Activated B cell treated with CpG ODN at 0.5 μM for 24 hours (primary cell): ENCODE data around the gene BCHE. TPM values are rescaled to one million over a fixed set of nuclear protein-coding genes. Genes with fewer than 3 reads are reported as not detected.

Source experiments
- ATAC-seq: fragments of 200-7000 bp; cut with Tn5 transposase; one replicate; pipeline ENCODE4 v1.10.0; 2021; ENCODE audit warnings: low read depth, mild to moderate bottlenecking, moderate library complexity
- CTCF ChIA-PET: fragments of 350-600 bp; sonication (Branson Sonifier 250); formaldehyde crosslinking; loops from one replicate; lab custom pipeline; 2021; ENCODE audit warnings: antibody characterized with exemption; lab: Charles Lee
- POLR2A ChIA-PET: fragments of 350-600 bp; sonication (Branson Sonifier 250); formaldehyde crosslinking; loops from one replicate; lab custom pipeline; 2021; ENCODE audit warnings: antibody characterized with exemption; lab: Charles Lee
- DNase-seq: peaks from one replicate; pipeline ENCODE4 v3.0.0; 2022
- H3K27ac Mint-ChIP-seq: one replicate; pipeline ENCODE4 v1.8.0; 2020; ENCODE audit warnings: mixed read lengths
- H3K27me3 Mint-ChIP-seq: one replicate; pipeline ENCODE4 v1.8.0; 2021; ENCODE audit warnings: mixed read lengths
- H3K36me3 Mint-ChIP-seq: one replicate; pipeline ENCODE4 v1.8.0; 2021; ENCODE audit warnings: low read depth, mixed read lengths
- H3K4me1 Mint-ChIP-seq: one replicate; pipeline ENCODE4 v1.8.0; 2021; ENCODE audit warnings: mixed read lengths
- H3K4me3 Mint-ChIP-seq: one replicate; pipeline ENCODE4 v1.8.0; 2020; ENCODE audit warnings: mild to moderate bottlenecking, mixed read lengths
- H3K9me3 Mint-ChIP-seq: one replicate; pipeline ENCODE4 v1.8.0; 2020; ENCODE audit warnings: mixed read lengths
- CTCF ChIP-seq: fragments of 200-600 bp; IDR thresholded peaks from one replicate; pipeline ENCODE4 v1.8.0; 2022; ENCODE audit warnings: antibody characterized with exemption, mild to moderate bottlenecking
- intact Hi-C: fragments of 100-400 bp; cut with micrococcal nuclease; formaldehyde crosslinking; loops from one replicate; pipeline ENCODE4 v1.15.1; 2024
- total RNA-seq: library from RNA; stranded (reverse); gene quantifications from 2 replicates; pipeline ENCODE4 v1.2.3, GENCODE V29; 2022

Gene BCHE
- total RNA-seq, 1 donor from 2014 or later = not detected

- no peaks in the 10 kb centered on the region for H3K27me3 Mint-ChIP-seq
- ChIA-PET CTCF (no interaction called here), POLR2A (no interaction called here)
- DNase-seq = no peak
- no peak overlapping the region for H3K27ac Mint-ChIP-seq
- intact Hi-C loops = no loop called here
- H3K4me1 Mint-ChIP-seq = no peaks in the 10 kb centered on the region
- H3K4me3 Mint-ChIP-seq = no peak overlapping the region
- H3K36me3 Mint-ChIP-seq = no peaks in the 10 kb centered on the region
- TF ChIP-seq CTCF = no peak
- no peaks in the 10 kb centered on the region for H3K9me3 Mint-ChIP-seq
- ATAC-seq = no peak
Measured at GRCh38 chr3:165778891-165779290, 58.3 kb downstream of the BCHE start.

GRCh38 chr3:165778456-165778855 is 58.8 kb downstream of the BCHE start:
- ATAC-seq = no peak
- intact Hi-C loops = no loop called here
- Mint-ChIP-seq H3K4me3 (no peak overlapping the region), H3K9me3 (no peaks in the 10 kb centered on the region), H3K27ac (no peak overlapping the region), H3K36me3 (no peaks in the 10 kb centered on the region), H3K4me1 (no peaks in the 10 kb centered on the region), H3K27me3 (no peaks in the 10 kb centered on the region)
- ChIA-PET CTCF (no interaction called here), POLR2A (no interaction called here)
- no peak for DNase-seq
- no peak for TF ChIP-seq CTCF

DNA sequence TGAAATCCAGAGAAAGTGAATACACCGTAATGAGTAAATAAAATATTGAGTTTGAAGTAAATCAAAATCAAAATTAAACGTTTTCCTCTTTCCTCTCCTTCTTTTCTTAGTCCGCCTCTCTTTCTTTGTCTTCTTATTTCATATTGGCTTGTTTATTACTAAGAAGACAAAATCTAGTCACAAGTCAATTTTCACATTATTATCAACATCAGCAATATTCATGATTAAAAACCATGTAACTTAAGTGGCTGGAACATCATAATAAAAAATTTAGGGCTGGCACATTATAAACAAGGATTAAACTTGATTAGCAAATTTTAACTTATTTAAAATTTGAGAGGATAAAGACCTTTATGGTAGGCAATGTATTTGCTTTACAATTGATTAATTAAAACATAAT is 61.4 kb downstream of the BCHE start:
- Mint-ChIP-seq H3K27me3 (no peaks in the 10 kb centered on the region), H3K9me3 (no peaks in the 10 kb centered on the region), H3K27ac (no peak overlapping the region), H3K4me1 (no peaks in the 10 kb centered on the region), H3K4me3 (no peak overlapping the region), H3K36me3 (no peaks in the 10 kb centered on the region)
- no peak for DNase-seq
- CTCF ChIA-PET = no interaction called here
- no peak for ATAC-seq
- no peak for TF ChIP-seq CTCF
- intact Hi-C loops = no loop called here
- POLR2A ChIA-PET = no interaction called here

DNA sequence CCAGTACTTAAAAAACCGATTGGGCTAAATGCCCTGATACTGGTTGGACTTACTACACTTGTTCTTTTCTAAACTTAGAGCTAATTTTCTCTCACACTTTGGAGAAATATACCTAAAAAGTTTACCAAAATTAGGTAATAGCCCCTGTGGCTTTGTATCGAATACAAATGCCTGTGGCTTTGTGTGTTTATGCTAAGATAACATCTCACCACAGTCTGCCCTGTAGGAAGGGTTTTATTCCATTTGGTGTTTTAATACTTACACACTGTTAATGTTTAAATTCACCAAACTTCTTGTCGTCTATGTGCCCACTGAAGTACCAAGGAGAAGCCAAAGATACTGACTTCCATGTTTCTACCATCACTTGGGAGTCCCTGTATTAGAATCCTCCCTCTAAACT is 66.4 kb downstream of the BCHE start:
- CTCF ChIA-PET = no interaction called here
- Mint-ChIP-seq H3K27ac (no peak overlapping the region), H3K4me3 (no peak overlapping the region), H3K27me3 (no peaks in the 10 kb centered on the region), H3K36me3 (no peaks in the 10 kb centered on the region), H3K4me1 (no peaks in the 10 kb centered on the region), H3K9me3 (peaks cover 7% of the 10 kb centered on the region)
- intact Hi-C loops = no loop called here
- no peak for TF ChIP-seq CTCF
- ATAC-seq (no peak), DNase-seq (no peak)
- POLR2A ChIA-PET = no interaction called here

DNA sequence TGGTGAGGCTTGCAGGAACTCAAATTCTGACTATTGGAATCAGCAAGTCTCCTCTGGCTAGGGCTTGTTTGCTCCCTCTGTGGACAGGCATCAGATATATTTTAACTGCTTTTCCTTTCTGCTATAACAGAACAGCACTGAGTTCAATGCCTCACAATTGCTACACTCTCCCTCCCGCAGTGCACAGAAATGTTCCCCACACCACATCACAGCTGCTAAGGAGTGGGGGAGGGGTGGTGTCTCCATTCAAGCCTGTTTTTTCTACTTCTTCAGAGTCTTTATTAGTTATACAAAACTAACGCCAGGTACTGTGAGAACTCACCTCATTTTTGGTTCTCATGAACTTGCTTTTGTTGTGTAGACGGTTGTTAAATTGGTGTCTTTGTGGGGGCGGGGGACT is 68.5 kb downstream of the BCHE start:
- POLR2A ChIA-PET = no interaction called here
- Mint-ChIP-seq H3K36me3 (no peaks in the 10 kb centered on the region), H3K4me3 (no peak overlapping the region), H3K9me3 (peaks cover 13% of the 10 kb centered on the region), H3K27ac (no peak overlapping the region), H3K4me1 (no peaks in the 10 kb centered on the region), H3K27me3 (no peaks in the 10 kb centered on the region)
- no peak for DNase-seq
- intact Hi-C loops = no loop called here
- no peak for ATAC-seq
- no peak for TF ChIP-seq CTCF
- CTCF ChIA-PET = no interaction called here
